Skeletal muscle tissue (tissue), 4 donors: ENCODE measurements around the gene GBF1. TPM values are rescaled to one million over a fixed set of nuclear protein-coding genes. Genes with fewer than 3 reads are reported as not detected.
"Not testable (repeated sequence)": the region's sequence is repeated elsewhere in the genome, so short reads cannot be mapped to it uniquely, and the experiment has no call there.

Experiments
- H3K27ac ChIP-seq: one replicate; pipeline ENCODE4 v1.7.0; 2013; ENCODE audit warnings: mild to moderate bottlenecking, low read depth, low read length, inconsistent platforms
- H3K27me3 ChIP-seq, 3 donors: one replicate each; pipeline ENCODE4 v1.7.0; 2013; ENCODE audit warnings: low read length in 3 of 3; ENCODE audit not compliant: control insufficient read depth in 3 of 3, insufficient read depth in 3 of 3
- H3K36me3 ChIP-seq, 3 donors: one replicate each; pipeline ENCODE4 v1.7.0; 2013; ENCODE audit warnings: low read length in 3 of 3; ENCODE audit not compliant: control insufficient read depth in 3 of 3, insufficient read depth in 3 of 3
- H3K4me1 ChIP-seq, 3 donors: one replicate each; pipeline ENCODE4 v1.7.0; 2013; ENCODE audit warnings: low read length in 3 of 3, mild to moderate bottlenecking in 3 of 3; ENCODE audit not compliant: control insufficient read depth in 3 of 3, insufficient read depth in 3 of 3
- H3K4me3 ChIP-seq, 3 donors: one replicate each; pipeline ENCODE4 v1.7.0; 2013; ENCODE audit warnings: low read length in 3 of 3
- H3K9ac ChIP-seq, 3 donors: one replicate each; pipeline ENCODE4 v1.7.0; 2013; ENCODE audit warnings: low read length in 3 of 3, mild to moderate bottlenecking in 3 of 3, moderate library complexity in 2 of 3, low read depth in 1 of 3
- H3K9me3 ChIP-seq, 3 donors: one replicate each; pipeline ENCODE4 v1.7.0; 2013; ENCODE audit warnings: low read length in 3 of 3; ENCODE audit not compliant: control insufficient read depth in 3 of 3
- total RNA-seq: library from RNA; depleted of rRNA; stranded (reverse); fragments of >200 nt; gene quantifications from one replicate; pipeline ENCODE4 v1.2.3, GENCODE V29; 2014
- donor health status: Osteomylitis.

Gene GBF1
- total RNA-seq: 17.7 TPM

- Histone ChIP-seq H3K36me3 (no peaks in the 10 kb centered on the region), H3K4me1 (peaks cover 59 to 63% (median 60%) of the 10 kb centered on the region in 3 donors), H3K27me3 (peaks cover 0 to 3% (median 0%) of the 10 kb centered on the region in 3 donors), H3K4me3 (peak within 1 kb of the TSS; percentile 96 to 100 (median 97)), H3K27ac (peak within 1 kb of the TSS; percentile 95), H3K9me3 (no peaks in the 10 kb centered on the region), H3K9ac (peak within 1 kb of the TSS; percentile 95 to 98 (median 98))
Measured at GRCh38 chr10:102245082-102245931, at the start of gene GBF1. GBF1 (plus strand) TSS chr10:102245532; CDS start chr10:102258939, 13,407 bp downstream.

GRCh38 chr10:102196893-102197292, 48.4 kb upstream of the GBF1 start:
- Histone ChIP-seq H3K4me3 (no peak overlapping the region), H3K36me3 (no peaks in the 10 kb centered on the region), H3K4me1 (peaks cover 0 to 4% (median 0%) of the 10 kb centered on the region in 3 donors), H3K9me3 (no peaks in the 10 kb centered on the region), H3K9ac (no peak overlapping the region), H3K27me3 (no peaks in the 10 kb centered on the region), H3K27ac (no peak overlapping the region)

- H3K27ac ChIP-seq: no peak overlapping the region
Measured at GRCh38 chr10:102198027-102198426, 47.3 kb upstream of the GBF1 start.

GRCh38 chr10:102200751-102201640, 44.3 kb upstream of the GBF1 start:
- no peaks in the 10 kb centered on the region for H3K27me3 ChIP-seq
- H3K36me3 ChIP-seq: no peaks in the 10 kb centered on the region
- H3K27ac ChIP-seq: no peak overlapping the region
- H3K4me1 ChIP-seq: peaks cover 0 to 4% (median 0%) of the 10 kb centered on the region in 3 donors
- no peak overlapping the region for H3K9ac ChIP-seq
- peaks cover 0 to 3% (median 3%) of the 10 kb centered on the region in 3 donors for H3K9me3 ChIP-seq
- H3K4me3 ChIP-seq: no peak overlapping the region

More at GRCh38 chr10:102198027-102198426, 47.3 kb upstream of the GBF1 start:
- no peak overlapping the region for H3K9ac ChIP-seq
- peaks cover 0 to 4% (median 0%) of the 10 kb centered on the region in 3 donors for H3K4me1 ChIP-seq
- no peaks in the 10 kb centered on the region for H3K36me3 ChIP-seq
- no peak overlapping the region for H3K4me3 ChIP-seq
- H3K27me3 ChIP-seq: no peaks in the 10 kb centered on the region
- H3K9me3 ChIP-seq: no peaks in the 10 kb centered on the region

- Histone ChIP-seq H3K4me3 (no peak overlapping the region), H3K9me3 (peaks cover 0 to 3% (median 3%) of the 10 kb centered on the region in 3 donors), H3K9ac (no peak overlapping the region), H3K36me3 (no peaks in the 10 kb centered on the region), H3K27ac (no peak overlapping the region), H3K27me3 (no peaks in the 10 kb centered on the region), H3K4me1 (peaks cover 0 to 4% (median 0%) of the 10 kb centered on the region in 3 donors)
Measured at GRCh38 chr10:102202386-102202785, 42.9 kb upstream of the GBF1 start.

- no peaks in the 10 kb centered on the region for H3K4me1 ChIP-seq
- H3K9ac ChIP-seq: no peak overlapping the region
- H3K9me3 ChIP-seq: peaks cover 0 to 3% (median 3%) of the 10 kb centered on the region in 3 donors
- H3K4me3 ChIP-seq: no peak overlapping the region
- H3K27ac ChIP-seq: no peak overlapping the region
- no peaks in the 10 kb centered on the region for H3K36me3 ChIP-seq
- H3K27me3 ChIP-seq: no peaks in the 10 kb centered on the region
Measured at GRCh38 chr10:102208311-102209035, 36.9 kb upstream of the GBF1 start.

GRCh38 chr10:102211615-102212299, 33.6 kb upstream of the GBF1 start:
- H3K4me3 ChIP-seq: no peak overlapping the region
- no peaks in the 10 kb centered on the region for H3K4me1 ChIP-seq
- H3K27me3 ChIP-seq: no peaks in the 10 kb centered on the region
- no peak overlapping the region for H3K27ac ChIP-seq
- no peak overlapping the region for H3K9ac ChIP-seq
- H3K36me3 ChIP-seq: no peaks in the 10 kb centered on the region
- H3K9me3 ChIP-seq: no peaks in the 10 kb centered on the region

- not testable (repeated sequence) for H3K4me1 ChIP-seq, H3K9ac ChIP-seq, H3K4me3 ChIP-seq, H3K27me3 ChIP-seq, H3K9me3 ChIP-seq, H3K27ac ChIP-seq, H3K36me3 ChIP-seq
Measured at GRCh38 chr10:102213599-102213998, 31.7 kb upstream of the GBF1 start.

- Histone ChIP-seq H3K9ac (no peak overlapping the region), H3K27me3 (no peaks in the 10 kb centered on the region), H3K27ac (no peak overlapping the region), H3K4me1 (peaks cover 0 to 4% (median 0%) of the 10 kb centered on the region in 3 donors), H3K36me3 (no peaks in the 10 kb centered on the region), H3K4me3 (no peak overlapping the region), H3K9me3 (no peaks in the 10 kb centered on the region)
Measured at GRCh38 chr10:102219370-102219769, 26.0 kb upstream of the GBF1 start.
